GM18861 (cell line): ENCODE data around the gene TMEM191C.
"Not testable (repeated sequence)": the region's sequence is repeated elsewhere in the genome, so short reads cannot be mapped to it uniquely, and the experiment has no call there.

Experiments used
- ATAC-seq: cut with Tn5 transposase; IDR thresholded peaks from one replicate; pipeline ENCODE4 v1.9.1; 2021; ENCODE audit not compliant: unreplicated experiment

Gene TMEM191C

GRCh38 chr22:21472984-21473383, 5.8 kb downstream of the TMEM191C start:
- ATAC-seq: not testable (repeated sequence)

DNA sequence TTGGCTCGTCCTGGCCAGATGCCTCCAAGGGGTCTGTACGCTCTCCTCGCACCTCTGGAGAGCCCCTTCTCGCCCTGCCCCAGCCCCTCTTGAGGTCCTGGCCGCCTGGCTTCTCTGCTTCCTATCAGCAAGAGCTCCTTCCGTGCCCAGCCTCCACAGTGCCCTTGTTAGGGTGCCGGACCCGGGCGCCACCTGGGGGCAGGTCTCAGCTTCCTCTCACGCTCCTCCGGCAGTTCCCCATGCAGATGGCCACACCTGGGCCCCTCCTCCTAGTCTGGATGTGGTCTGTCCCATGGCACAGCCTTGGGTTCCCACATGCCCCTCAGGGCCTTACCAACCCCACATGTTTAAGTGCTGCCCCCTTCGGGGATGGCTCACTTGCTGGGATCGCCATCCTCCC, 6.5 kb downstream of the TMEM191C start:
- not testable (repeated sequence) for ATAC-seq

GRCh38 chr22:21484039-21484438, 16.9 kb downstream of the TMEM191C start:
- not testable (repeated sequence) for ATAC-seq

- not testable (repeated sequence) for ATAC-seq
Observed at GRCh38 chr22:21487723-21488122, 20.5 kb downstream of the TMEM191C start.

DNA sequence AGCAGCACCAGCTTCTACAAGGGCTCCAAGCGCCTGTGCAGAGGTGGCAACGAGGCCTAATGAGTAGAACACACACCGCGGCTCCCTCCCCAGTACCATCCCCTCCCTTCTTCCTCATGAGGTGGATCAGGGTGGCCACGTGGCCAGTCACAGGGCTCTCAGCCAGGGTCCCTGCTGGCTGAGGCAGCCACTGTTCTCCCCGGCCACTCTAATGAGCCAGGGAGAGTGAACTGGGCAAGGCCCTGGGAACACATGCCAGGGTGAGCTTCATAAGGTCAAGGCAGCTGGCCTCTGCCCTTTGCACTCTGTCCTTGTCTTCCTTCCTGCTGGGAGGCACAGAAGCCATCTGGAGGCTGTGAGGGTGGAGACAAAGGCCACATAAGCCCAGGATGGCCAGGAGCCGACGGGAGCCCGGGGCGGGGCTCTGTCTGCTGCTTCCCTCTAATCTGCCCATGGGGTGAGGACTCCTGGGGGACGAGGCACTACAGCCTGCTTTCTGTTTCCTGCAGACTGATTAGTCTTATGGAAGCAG, 22.0 kb downstream of the TMEM191C start:
- not testable (repeated sequence) for ATAC-seq

- ATAC-seq: not testable (repeated sequence)
Observed at GRCh38 chr22:21490556-21490955, 23.4 kb downstream of the TMEM191C start.

GRCh38 chr22:21492271-21492670, 25.1 kb downstream of the TMEM191C start:
- ATAC-seq: not testable (repeated sequence)

DNA sequence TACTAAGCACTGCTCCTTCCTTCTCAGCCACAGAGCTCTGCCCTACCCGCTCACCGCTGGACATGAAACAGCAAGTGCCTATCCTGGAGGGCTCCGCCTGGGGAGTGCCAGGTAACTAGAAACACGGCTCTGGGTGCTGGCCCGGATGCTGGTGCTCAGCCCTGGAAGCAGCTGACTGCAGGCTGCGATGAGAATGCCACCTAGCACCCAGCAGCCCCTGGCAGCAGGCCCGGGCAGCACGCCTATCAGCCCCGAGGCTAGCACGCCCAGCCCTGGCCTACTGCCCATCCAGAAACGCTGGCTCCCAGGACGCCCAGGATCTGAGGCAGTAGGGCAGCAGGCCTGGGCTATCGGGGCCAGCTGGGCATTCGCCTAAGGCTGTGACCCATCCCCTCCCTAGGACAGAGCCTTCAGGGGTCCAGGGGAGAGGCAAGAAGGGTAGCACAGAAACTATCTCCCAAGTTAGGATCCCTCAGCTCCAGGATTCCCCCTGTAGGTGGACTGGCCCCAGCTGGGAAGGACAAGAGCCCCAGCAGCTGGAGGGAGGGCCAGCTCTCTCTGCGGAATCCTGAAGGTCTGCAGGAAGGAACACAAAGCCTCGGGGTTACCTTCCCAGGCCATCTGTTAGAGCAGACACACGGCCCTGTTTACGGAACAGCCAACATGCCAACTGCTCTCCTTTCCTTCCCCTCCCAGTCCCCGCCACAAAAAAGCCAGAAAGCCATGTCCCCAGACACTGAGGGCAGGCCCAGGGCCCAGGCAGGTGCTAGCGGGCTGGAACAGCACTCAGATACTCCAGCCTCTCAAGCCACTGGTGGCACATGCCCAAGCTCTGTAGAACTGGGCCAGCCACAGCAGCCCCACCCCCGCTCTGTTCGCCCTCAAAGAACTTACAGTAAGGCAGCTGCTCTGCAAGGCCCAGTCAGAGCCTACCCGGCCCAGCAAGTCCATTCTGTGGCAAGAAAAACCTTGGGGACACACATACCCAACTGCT, 26.9 kb downstream of the TMEM191C start:
- not testable (repeated sequence) for ATAC-seq

DNA sequence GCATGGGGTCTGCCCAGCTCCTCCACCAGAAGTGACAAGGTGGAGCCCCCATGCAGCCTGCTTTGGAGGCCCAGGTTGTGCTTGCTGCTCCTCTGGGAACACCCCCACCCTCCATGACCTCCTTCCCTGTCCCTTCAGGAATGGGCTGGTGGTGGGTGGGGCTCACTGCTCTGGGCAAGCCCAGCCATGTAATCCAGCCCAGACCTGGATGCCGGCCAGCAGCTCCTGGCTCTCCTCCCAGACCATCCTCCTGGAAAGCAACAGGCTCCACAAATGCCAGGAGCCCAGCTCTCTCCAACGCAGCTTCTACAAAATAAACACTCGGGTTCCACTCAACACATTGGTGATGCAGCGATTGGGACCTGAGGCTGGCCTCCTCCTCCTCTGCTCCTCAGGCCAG, 30.8 kb downstream of the TMEM191C start:
- not testable (repeated sequence) for ATAC-seq

DNA sequence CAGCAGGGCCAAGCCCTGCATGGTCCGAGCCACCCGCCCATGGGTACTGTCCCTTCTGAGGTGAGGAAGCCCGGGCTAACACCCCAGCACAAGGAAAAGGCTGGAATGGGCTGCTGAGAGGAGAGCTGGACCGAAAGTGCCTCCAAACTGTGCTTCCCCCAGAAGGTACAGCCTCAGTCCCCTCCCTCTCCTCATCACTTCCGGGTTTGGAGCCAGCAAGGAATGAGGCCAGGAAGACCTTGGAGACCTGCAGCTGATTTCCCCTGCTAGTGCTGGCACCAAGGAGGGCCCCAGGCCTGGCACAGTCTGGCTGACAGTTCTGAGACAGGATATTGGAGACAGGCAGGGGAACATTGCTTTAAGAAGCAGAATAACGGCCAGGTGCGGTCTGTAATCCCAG, 31.3 kb downstream of the TMEM191C start:
- not testable (repeated sequence) for ATAC-seq

DNA sequence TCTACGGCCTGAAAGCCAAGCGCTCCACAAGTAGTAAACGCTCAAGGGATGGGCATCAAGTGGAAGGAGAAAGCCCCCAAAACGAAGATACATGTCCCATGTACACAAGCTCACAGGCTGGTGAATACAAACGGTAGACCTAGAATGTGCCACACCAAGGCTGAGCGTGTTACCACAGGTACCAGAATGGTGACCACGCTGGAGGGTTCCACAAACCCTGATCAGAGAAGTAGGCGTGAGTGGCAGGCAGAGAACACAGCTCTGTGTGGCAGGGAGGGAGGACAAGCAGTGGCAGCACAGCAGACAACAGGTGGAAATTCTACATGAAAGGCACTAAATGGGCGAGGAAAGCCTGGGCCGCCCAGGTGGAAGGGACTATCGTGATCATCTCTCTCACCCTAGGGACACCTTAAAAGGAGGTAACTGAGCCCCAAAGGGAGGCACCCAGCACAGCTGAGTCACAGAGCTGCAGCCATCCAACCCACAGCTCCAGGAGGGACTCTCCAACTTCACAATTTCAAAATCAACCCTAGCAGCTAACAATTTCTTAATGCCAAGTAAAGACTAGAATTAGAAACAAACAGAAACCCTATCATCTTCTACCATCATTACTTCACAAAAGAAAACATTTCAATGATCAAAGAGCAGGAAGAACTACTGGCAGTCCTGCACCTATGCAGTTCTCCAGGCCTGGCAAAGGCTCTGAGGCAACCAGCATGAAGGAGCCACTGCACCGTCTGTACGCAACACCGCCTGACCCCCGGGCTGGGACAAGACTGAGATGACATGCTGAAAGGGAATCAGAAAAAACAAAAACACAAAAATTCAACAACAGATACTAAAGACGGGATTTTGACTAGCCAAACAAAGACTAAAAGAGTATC, 32.7 kb downstream of the TMEM191C start:
- ATAC-seq: not testable (repeated sequence)

DNA sequence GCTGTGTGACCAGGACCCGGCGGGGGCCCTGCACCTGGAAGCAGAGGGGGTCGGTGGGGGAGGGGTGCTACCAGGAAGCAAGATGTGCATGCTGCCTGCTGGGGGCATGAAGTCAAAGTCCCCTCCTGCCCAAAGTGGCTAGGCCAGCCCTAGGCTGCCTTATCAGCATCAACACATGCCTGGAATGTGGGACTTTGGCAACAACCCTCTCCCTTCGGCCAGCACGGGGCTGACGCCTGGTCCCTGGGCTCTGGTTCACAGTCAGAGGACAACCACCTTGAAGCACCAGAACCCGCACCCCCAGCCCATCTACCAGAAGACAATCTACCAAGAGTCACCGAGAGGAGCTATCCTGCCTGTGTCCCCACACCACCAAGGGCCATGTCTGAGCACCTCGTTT, 43.2 kb downstream of the TMEM191C start:
- not testable (repeated sequence) for ATAC-seq

- not testable (repeated sequence) for ATAC-seq
Observed at GRCh38 chr22:21512022-21512421, 44.8 kb downstream of the TMEM191C start.

DNA sequence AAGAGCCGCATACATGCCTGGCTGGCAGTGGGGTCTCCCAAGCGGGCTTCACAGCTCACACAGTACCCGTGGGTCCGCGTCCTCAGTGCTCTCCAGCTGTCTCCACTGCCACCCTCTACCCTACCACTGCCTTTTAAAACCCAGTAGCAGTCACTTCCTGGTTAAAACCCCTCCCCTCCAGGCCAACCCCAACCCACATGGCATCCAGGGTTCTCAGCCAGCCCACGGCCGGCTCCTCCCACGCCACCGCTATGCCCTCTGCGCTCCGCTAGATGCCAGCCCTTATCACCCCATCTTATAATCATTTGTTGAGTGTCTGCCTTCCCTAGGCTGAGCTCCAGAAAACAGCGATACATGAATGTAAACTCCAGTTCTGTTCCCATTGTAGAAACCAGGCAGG, 46.9 kb downstream of the TMEM191C start:
- ATAC-seq: not testable (repeated sequence)

- ATAC-seq: not testable (repeated sequence)
Observed at GRCh38 chr22:21515234-21515633, 48.0 kb downstream of the TMEM191C start.

GRCh38 chr22:21516522-21516921, 49.3 kb downstream of the TMEM191C start:
- ATAC-seq: not testable (repeated sequence)

DNA sequence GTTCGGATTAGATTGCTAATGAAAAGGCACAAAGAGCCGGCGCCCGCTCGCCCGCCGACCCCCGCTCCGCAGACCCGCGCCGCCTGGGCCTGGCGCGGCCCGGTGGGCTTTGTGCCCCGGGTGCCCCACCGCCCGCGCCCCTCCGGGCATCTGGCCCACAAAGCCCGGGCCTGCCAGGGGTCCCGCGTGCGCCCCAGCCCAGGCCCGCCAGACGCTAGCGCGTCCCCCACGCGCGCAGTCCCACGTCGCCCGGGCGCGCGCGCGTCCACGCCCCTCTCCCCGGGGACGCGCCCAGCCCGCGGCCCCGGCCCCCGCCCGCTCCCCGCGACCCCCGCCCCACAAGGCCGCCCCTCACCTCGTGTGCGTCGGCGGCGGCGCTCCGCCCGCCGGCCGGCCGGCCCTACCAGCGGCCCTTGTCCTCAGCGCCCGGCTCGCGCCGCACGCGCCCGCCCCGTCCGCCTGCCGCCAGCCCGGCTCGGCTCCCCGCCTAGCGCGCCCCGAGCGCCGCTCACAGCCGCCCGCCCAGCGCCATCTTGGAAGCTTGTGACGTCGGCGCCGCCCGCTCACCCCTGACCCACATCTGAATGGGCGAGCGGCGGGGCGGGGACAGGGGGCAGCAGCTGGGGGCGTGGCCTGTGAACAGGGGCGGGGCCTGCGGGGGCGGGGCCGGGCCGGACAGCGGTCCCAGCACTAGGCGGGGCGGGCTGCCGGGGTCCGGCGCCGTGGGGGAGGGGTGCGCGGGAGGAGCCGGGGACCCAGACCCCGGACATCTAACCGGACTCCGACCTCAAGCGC, 50.0 kb downstream of the TMEM191C start:
- ATAC-seq: not testable (repeated sequence)
